GM12878 (cell line): ENCODE data around the gene GALNT15. TPM values are rescaled to one million over a fixed set of nuclear protein-coding genes. Genes with fewer than 3 reads are reported as not detected.

ENCODE experiments used
- ATAC-seq: fragments of 200-7000 bp; cut with Tn5 transposase; 3 replicates; pipeline ENCODE4 v1.9.1; 2020; ENCODE audit warnings: mild to moderate bottlenecking, moderate library complexity
- BruUV-seq: library from RNA; stranded (reverse); fragments of 400-500 nt; replicated peaks from 2 replicates; lab custom pipeline; 2021; lab: Mats Ljungman, UMichigan
- CTCF ChIA-PET: fragments of 300-600 bp; sonication (Branson Sonifier 250); formaldehyde crosslinking; extraction: SDS; loops from one replicate; lab custom pipeline; 2021; ENCODE audit warnings: inconsistent platforms; lab: Yijun Ruan, JAX
- POLR2A ChIA-PET: fragments of 350-600 bp; formaldehyde crosslinking; extraction: SDS; loops from one replicate; lab custom pipeline; 2021; ENCODE audit warnings: inconsistent platforms; lab: Charles Lee
- RAD21 ChIA-PET: fragments of 300-600 bp; sonication (Branson Sonifier 250); formaldehyde crosslinking; loops from one replicate; lab custom pipeline; 2023; ENCODE audit warnings: antibody characterized with exemption; ENCODE audit not compliant: unreplicated experiment; lab: Charles Lee
- SMC1A ChIA-PET: fragments of 300-600 bp; sonication (Branson Sonifier 250); formaldehyde crosslinking; loops from one replicate; lab custom pipeline; 2023; ENCODE audit not compliant: unreplicated experiment, uncharacterized antibody; lab: Charles Lee
- DNase-seq: peaks from one replicate; pipeline ENCODE4 v3.0.0-alpha.2; 2011; ENCODE audit warnings: low read depth, low spot score
- FAIRE-seq: peaks from 3 replicates; lab custom pipeline; 2011; peaks lifted over from hg19 to GRCh38; lab: Jason Lieb, UNC
- H2AFZ ChIP-seq: 2 replicates; pipeline ENCODE4 v1.6.0; 2011; ENCODE audit warnings: low read depth, low read length, control low read depth; ENCODE audit not compliant: control insufficient read depth
- H3K27ac ChIP-seq: 2 replicates; pipeline ENCODE4 v1.5.1; 2011; ENCODE audit warnings: control low read depth; ENCODE audit not compliant: control insufficient read depth, insufficient read depth
- H3K27me3 ChIP-seq, 2 experiments: replicated peaks in 1 of 2; 2 replicates each; pipeline versions ENCODE4 v1.6.0 to v1.6.1; 2011; ENCODE audit warnings: low read length in 1 of 2; ENCODE audit not compliant: control insufficient read depth in 2 of 2, insufficient read depth in 2 of 2
- H3K36me3 ChIP-seq, 2 experiments: 2 replicates each; pipeline ENCODE4 v1.5.1; 2011; ENCODE audit warnings: low read length in 1 of 2; ENCODE audit not compliant: control insufficient read depth in 2 of 2, insufficient read depth in 2 of 2
- H3K4me1 ChIP-seq: 2 replicates; pipeline ENCODE4 v1.6.1; 2011; ENCODE audit warnings: mild to moderate bottlenecking, low read length, moderate library complexity, mixed read lengths; ENCODE audit not compliant: control insufficient read depth, insufficient read depth
- H3K4me2 ChIP-seq: 2 replicates; pipeline ENCODE4 v1.6.0; 2011; ENCODE audit warnings: control low read depth; ENCODE audit not compliant: control insufficient read depth, insufficient read depth
- H3K4me3 ChIP-seq: fragments of 200-600 bp; sonication (generic); 2 replicates; pipeline ENCODE4 v1.5.1; 2016
- H3K79me2 ChIP-seq: 2 replicates; pipeline ENCODE4 v1.6.0; 2011; ENCODE audit warnings: low read length; ENCODE audit not compliant: control insufficient read depth, insufficient read depth
- H3K9ac ChIP-seq: 2 replicates; pipeline ENCODE4 v1.8.0; 2011; ENCODE audit warnings: low read length, control low read depth, mixed read lengths; ENCODE audit not compliant: control insufficient read depth, insufficient read depth
- H3K9me3 ChIP-seq: replicated peaks from 3 replicates; pipeline ENCODE4 v1.5.1; 2011; ENCODE audit warnings: mild to moderate bottlenecking, low read length; ENCODE audit not compliant: control insufficient read depth, insufficient read depth
- H4K20me1 ChIP-seq: 2 replicates; pipeline ENCODE4 v1.6.0; 2011; ENCODE audit not compliant: control insufficient read depth, insufficient read depth
- CHD1 ChIP-seq: IDR thresholded peaks from 2 replicates; pipeline ENCODE4 v1.6.1; 2012; ENCODE audit warnings: low read depth, low read length, improper control_type of control experiment
- EP300 ChIP-seq, 2 experiments: fragments of 150-350 bp in 1 of 2; IDR thresholded peaks; 2 replicates each; pipeline ENCODE4 v1.6.1; 2011 to 2012; ENCODE audit warnings: low read depth in 2 of 2, low read length in 2 of 2, borderline replicate concordance in 1 of 2, improper control_type of control experiment in 1 of 2, inconsistent platforms in 1 of 2; ENCODE audit not compliant: control insufficient read depth in 1 of 2
- NFIC ChIP-seq: IDR thresholded peaks from 2 replicates; pipeline ENCODE4 v1.6.1; 2012; ENCODE audit warnings: low read depth, mild to moderate bottlenecking, inconsistent platforms, low read length, moderate library complexity
- NR2F1 ChIP-seq: fragments of 450-650 bp; conservative IDR thresholded peaks from 2 replicates; pipeline ENCODE4 v1.6.1; 2017; ENCODE audit warnings: mild to moderate bottlenecking
- RB1 ChIP-seq: fragments of 450-650 bp; formaldehyde crosslinking; IDR thresholded peaks from 2 replicates; pipeline ENCODE4 v1.6.1; 2017; ENCODE audit warnings: mild to moderate bottlenecking, borderline replicate concordance
- RUNX3 ChIP-seq: IDR thresholded peaks from 2 replicates; pipeline ENCODE4 v1.6.1; 2012; ENCODE audit warnings: low read length, inconsistent platforms
- WGBS: methylation state at CpG from one replicate; pipeline ENCODE4 v1.1.6; 2016; ENCODE audit warnings: low lambda C conversion rate; ENCODE audit not compliant: insufficient replicate concordance, insufficient coverage; ENCODE audit errors: missing lambda C conversion rate; 5-methylcytosine and 5-hydroxymethylcytosine counted together
- in situ Hi-C: fragments of 300-500 bp; cut with MboI; formaldehyde crosslinking; loops from 9 replicates; pipeline ENCODE4 v1.14.3; 2018; ENCODE audit warnings: mixed read lengths
- intact Hi-C: fragments of 100-400 bp; cut with micrococcal nuclease; formaldehyde crosslinking; loops from one replicate; pipeline ENCODE4 v1.14.2; 2022; ENCODE audit not compliant: unreplicated experiment
- polyA plus RNA-seq, 11 experiments: library from polyadenylated mRNA; depleted of rRNA in 4 of 11; unstranded in 6 of 11; stranded (reverse) in 5 of 11; fragments of >200 nt; fragmentation: Nextera tagmentation in 4 of 11; fragmentation: Illumina TruSeq in 1 of 11; extraction: Ambion mirVana in 4 of 11; extraction: Trizol in 1 of 11; gene quantifications; 1 replicate in 1 of 11; 2 replicates in 10 of 11; pipeline versions ENCODE4 v1.2.1 to v1.2.3, GENCODE V29; 2011 to 2016; ENCODE audit warnings: inconsistent platforms in 2 of 11, missing spikeins in 2 of 11, low read depth in 1 of 11
- total RNA-seq, 4 experiments: library from RNA; depleted of rRNA in 3 of 4; stranded (reverse); fragments of >200 nt in 3 of 4; fragmentation: Illumina TruSeq in 1 of 4; extraction: Trizol in 1 of 4; gene quantifications; 2 replicates each; pipeline versions ENCODE4 v1.2.1 to v1.2.3, GENCODE V29; 2013 to 2021
- TF ChIP-seq, protein P1 (sequence below): fragments of 450-650 bp; formaldehyde crosslinking; IDR thresholded peaks from 2 replicates; pipeline ENCODE4 v1.4.0; 2020; ENCODE audit warnings: mild to moderate bottlenecking, moderate library complexity

The GALNT15 gene
- total and polyA plus RNA-seq, 10 of the 15 experiments (the other 5 are each of a cell fraction or from before 2014, with no cell fraction given) = 0.03 to 0.05 TPM; not detected in 8

GRCh38 chr3:16148783-16149182 lies 25.7 kb upstream of the GALNT15 start:
- intact Hi-C loops = no loop called here
- H3K27ac ChIP-seq = no peak overlapping the region
- RAD21 ChIA-PET = no interaction called here

More at GRCh38 chr3:16148783-16149182, 25.7 kb upstream of the GALNT15 start:
- in situ Hi-C loops = no loop called here
- 79% methylated on average over 4 of the region's 4 CpGs for WGBS
- CTCF ChIA-PET = interaction anchor here (1.5 kb wide), 1 partner anchor 101 kb away, joined by 3 read pairs; no protein-coding TSS in a partner anchor
- Histone ChIP-seq H3K27me3 (no peaks in the 10 kb centered on the region), H3K79me2 (no peaks in the 10 kb centered on the region), H3K4me3 (no peak overlapping the region), H3K9ac (no peak overlapping the region), H2AFZ (no peak overlapping the region), H3K36me3 (no peaks in the 10 kb centered on the region), H4K20me1 (no peaks in the 10 kb centered on the region)
- no TSS peak for BruUV-seq
- DNase-seq (no peak), FAIRE-seq (no peak)
- POLR2A ChIA-PET = no interaction called here
- TF ChIP-seq RUNX3 (no peak), NFIC (no peak), RB1 (no peak), NR2F1 (no peak), EP300 (IDR thresholded peaks at IDR 0.05; ENCODE audit: borderline replicate concordance in 1 of 2, control insufficient read depth in 1 of 2, low read depth in 2 of 2, low read length in 2 of 2) (no peak), CHD1 (no peak)
- TF ChIP-seq, protein P1, sequence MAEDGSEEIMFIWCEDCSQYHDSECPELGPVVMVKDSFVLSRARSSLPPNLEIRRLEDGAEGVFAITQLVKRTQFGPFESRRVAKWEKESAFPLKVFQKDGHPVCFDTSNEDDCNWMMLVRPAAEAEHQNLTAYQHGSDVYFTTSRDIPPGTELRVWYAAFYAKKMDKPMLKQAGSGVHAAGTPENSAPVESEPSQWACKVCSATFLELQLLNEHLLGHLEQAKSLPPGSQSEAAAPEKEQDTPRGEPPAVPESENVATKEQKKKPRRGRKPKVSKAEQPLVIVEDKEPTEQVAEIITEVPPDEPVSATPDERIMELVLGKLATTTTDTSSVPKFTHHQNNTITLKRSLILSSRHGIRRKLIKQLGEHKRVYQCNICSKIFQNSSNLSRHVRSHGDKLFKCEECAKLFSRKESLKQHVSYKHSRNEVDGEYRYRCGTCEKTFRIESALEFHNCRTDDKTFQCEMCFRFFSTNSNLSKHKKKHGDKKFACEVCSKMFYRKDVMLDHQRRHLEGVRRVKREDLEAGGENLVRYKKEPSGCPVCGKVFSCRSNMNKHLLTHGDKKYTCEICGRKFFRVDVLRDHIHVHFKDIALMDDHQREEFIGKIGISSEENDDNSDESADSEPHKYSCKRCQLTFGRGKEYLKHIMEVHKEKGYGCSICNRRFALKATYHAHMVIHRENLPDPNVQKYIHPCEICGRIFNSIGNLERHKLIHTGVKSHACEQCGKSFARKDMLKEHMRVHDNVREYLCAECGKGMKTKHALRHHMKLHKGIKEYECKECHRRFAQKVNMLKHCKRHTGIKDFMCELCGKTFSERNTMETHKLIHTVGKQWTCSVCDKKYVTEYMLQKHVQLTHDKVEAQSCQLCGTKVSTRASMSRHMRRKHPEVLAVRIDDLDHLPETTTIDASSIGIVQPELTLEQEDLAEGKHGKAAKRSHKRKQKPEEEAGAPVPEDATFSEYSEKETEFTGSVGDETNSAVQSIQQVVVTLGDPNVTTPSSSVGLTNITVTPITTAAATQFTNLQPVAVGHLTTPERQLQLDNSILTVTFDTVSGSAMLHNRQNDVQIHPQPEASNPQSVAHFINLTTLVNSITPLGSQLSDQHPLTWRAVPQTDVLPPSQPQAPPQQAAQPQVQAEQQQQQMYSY (CRISPR knock-in tag) = no peak
- TF ChIP-seq, all 136 proteins: peak for 0
- SMC1A ChIA-PET = interaction anchor here (3.1 kb wide), 1 partner anchor 100 kb away, joined by 12 read pairs; no protein-coding TSS in a partner anchor
- no peak for ATAC-seq
- Histone ChIP-seq H3K9me3 (no peaks in the 10 kb centered on the region; the same call in 1 of the 3 replicates), H3K4me2 (no peak overlapping the region), H3K4me1 (peaks cover 13% of the 10 kb centered on the region; the same call in 1 of the 2 replicates)
